Pulmonary artery endothelial cell (primary cell): ENCODE measurements around the gene TCOF1. TPM values are rescaled to one million over a fixed set of nuclear protein-coding genes. Genes with fewer than 3 reads are reported as not detected.

Experiments used
- DNase-seq: peaks from one replicate; pipeline ENCODE4 v3.0.0-alpha.2; 2011; ENCODE audit warnings: low read depth, low spot score
- total RNA-seq: library from RNA; depleted of rRNA; stranded (reverse); fragments of >200 nt; gene quantifications from 2 replicates; pipeline ENCODE4 v1.2.3, GENCODE V29; 2014

The TCOF1 gene
- total RNA-seq, 1 donor from 2014 or later, result 20.0 TPM

- no peak for DNase-seq
These were observed 35.3 kb upstream of the TCOF1 start for GRCh38 chr5:150322202-150322601.

- no peak for DNase-seq
These were observed 34.4 kb upstream of the TCOF1 start for GRCh38 chr5:150323092-150323491.

DNA sequence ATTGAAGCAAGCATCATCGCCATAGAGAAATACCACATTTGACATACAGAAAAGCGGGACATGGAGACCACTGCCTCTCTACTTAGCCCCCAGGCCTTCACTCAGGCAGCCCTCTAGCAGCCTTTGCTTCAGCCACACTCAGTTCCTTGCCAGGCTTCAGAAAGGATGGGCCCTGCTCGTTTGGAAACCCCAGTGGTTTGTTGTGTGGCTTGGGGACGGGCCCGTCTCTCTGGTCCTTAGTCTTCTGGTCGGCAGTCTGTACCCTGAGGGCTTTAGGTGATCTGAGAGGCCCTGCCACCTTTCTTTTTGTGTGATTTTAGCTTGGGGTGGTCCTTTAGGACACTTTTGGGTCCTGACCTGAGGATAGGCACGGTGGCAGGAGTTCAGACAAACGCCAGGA, 33.7 kb upstream of the TCOF1 start:
- no peak for DNase-seq

- DNase-seq, result no peak
These were observed 32.1 kb upstream of the TCOF1 start for GRCh38 chr5:150325426-150325825.

DNA sequence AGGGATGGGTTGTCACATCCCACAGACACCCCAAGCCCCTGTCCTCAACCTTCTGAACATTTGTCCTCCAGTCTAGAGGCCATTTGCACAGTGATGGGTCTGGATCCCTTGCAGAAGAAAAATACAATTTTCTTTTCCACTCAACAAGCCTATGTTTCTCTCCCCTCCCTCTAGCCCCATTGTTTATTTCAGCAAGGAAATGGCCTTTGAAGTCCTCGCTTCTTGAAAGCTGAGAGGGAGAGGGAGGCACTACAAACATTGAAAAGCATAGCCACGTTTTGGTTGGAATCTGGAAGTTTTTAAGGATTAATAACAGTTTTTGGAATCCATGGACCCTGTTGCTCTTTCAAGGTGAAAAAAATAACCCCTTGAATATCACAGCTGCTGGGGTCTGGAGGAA, 30.8 kb upstream of the TCOF1 start:
- DNase-seq, result no peak

- DNase-seq, result no peak
These were observed 30.4 kb upstream of the TCOF1 start for GRCh38 chr5:150327139-150327538.

DNA sequence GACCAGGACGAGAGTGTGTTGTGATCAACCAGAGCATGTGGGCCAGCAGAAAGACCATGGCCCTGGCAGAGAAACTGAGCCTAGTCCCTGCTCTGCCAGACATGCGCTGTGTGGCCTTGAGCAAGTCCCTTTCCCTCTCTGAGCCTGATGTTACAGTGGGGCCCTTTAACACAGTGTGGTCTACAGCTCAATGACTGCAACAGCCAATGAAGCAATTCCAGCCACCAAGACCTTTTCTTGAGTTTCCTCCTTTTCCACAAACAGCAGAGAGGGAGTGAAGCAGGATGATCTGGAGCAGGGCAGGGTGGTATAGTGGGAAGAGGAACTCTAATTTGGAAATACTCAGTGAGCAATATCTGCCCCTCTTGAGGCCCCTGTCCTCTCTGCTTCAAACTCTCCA, 29.0 kb upstream of the TCOF1 start:
- no peak for DNase-seq

DNA sequence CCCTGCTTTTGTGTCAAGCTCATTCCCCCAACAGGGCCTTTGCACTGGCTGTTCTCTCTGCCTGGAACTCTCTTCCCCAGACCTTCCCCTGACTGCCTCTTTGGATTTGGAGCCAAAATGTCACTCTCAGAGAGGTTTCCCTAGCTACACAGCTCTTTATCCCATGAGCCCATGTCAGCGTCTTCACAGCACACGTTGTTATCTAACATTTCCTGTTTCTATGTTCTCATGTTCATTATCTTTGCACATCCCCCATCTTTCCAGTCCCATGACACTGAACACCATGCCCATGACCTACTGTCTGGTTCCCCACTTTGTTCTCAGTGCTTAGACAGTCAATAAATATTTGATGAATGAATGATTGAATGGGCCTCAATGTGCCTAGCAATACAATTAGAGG, 28.5 kb upstream of the TCOF1 start:
- DNase-seq, result no peak

- no peak for DNase-seq
These were observed 27.3 kb upstream of the TCOF1 start for GRCh38 chr5:150329881-150330876.

DNA sequence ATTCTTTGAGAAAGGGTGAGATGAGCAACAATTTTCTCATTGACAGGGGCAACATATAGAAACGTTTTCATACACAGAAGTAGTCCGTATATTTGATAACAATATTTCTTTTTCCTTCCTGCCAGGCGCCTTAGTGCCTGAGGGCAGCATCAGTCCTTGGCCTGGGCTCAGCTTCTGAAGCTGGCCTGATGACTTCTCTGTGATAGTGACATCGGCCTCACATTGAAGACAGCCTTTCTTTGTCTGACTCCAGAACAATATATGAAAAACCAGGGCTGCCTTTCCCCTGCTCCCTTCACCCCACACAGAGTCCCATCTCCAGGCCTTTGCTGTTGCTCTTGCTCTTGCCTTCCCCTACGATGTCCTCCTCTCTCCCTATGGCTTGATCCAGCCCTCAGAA, 24.1 kb upstream of the TCOF1 start:
- no peak for DNase-seq

GRCh38 chr5:150335778-150336177, 21.7 kb upstream of the TCOF1 start:
- no peak for DNase-seq

- DNase-seq, result no peak
These were observed 19.0 kb upstream of the TCOF1 start for GRCh38 chr5:150338546-150338945.

GRCh38 chr5:150339165-150339564, 18.3 kb upstream of the TCOF1 start:
- no peak for DNase-seq

DNA sequence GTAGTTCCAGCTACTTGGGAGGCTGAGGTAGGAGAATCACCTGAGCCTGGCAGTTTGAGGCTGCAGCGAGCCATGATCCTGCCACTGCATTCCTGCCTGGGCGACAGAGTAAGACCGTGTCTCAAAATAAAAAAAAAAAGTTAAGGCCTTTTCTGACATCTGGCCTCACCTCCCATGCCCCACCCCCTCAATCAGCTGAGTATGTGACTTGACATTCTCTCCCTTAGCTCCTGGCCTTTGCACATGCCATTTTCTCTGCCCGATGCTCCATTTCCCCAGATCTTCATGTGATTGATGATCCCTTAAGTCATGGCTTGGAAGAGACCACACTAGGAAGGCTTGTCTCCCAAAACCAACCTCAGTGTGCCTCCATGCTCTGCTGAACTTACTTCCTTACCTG, 17.7 kb upstream of the TCOF1 start:
- no peak for DNase-seq

- DNase-seq, result no peak
These were observed 16.8 kb upstream of the TCOF1 start for GRCh38 chr5:150340614-150341255.

DNA sequence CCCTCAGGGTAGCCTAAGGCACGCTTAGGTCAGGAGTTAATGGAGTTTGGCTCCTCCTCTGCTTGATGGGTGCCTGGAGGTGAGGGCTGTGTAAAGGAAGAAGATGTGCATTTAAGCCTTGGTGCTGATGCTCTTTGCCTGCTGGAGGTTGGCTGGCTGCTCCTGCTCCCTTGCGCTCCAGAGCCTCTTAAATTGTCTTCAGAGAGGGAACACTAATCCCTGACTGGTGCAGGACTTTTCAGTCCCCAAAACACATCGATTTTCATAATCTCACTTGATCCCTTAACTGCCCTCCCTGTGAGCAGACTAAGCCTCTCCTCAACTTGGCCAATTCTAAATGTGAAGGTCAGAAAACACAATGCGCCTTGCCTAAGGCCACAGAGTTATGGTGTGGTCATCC, 16.2 kb upstream of the TCOF1 start:
- DNase-seq, result no peak

- no peak for DNase-seq
These were observed 15.5 kb upstream of the TCOF1 start for GRCh38 chr5:150341989-150342388.

- DNase-seq, result no peak
These were observed 14.9 kb upstream of the TCOF1 start for GRCh38 chr5:150342583-150342982.

GRCh38 chr5:150343994-150344631, 13.4 kb upstream of the TCOF1 start:
- DNase-seq, result no peak

- no peak for DNase-seq
These were observed 11.8 kb upstream of the TCOF1 start for GRCh38 chr5:150345716-150346115.

DNA sequence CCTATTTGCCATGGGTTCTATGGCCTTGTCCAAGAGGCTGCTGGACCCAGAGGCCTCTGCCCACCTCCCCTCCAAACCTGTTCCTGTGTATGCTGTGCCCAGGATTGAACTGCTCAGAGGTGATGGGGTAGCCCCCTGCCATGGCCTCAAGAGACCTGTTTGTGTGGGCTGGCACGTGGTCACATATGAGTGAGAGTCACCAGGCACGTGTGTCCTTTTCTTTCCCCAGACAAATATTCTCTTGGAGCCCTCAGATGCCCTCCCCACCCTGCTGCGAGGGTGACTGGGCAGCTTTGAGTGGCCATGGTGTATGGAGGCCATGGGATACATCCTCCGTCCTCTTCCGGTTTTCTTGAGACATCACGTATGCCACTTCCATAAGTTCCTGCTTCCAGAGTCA, 10.9 kb upstream of the TCOF1 start:
- DNase-seq, result no peak

- DNase-seq, result no peak
These were observed 10.5 kb upstream of the TCOF1 start for GRCh38 chr5:150347003-150347402.
